Left ventricle myocardium inferior (tissue), 1 donor: ENCODE data around the gene ST6GALNAC4. TPM values are rescaled to one million over a fixed set of nuclear protein-coding genes. Genes with fewer than 3 reads are reported as not detected.
A peak's percentile ranks its signal among the peaks of the same experiment; 100 is the strongest.
"Not testable (repeated sequence)": the region's sequence is repeated elsewhere in the genome, so short reads cannot be mapped to it uniquely, and the experiment has no call there.

Experiments
- DNase-seq: peaks from one replicate; pipeline ENCODE4 v3.0.0-alpha.2; 2020
- H3K27ac ChIP-seq: fragments of 200-600 bp; replicated peaks from 2 replicates; pipeline ENCODE4 v1.8.0; 2021
- H3K27me3 ChIP-seq: fragments of 200-600 bp; 2 replicates; pipeline ENCODE4 v1.8.0; 2021; ENCODE audit warnings: low read depth
- H3K36me3 ChIP-seq: fragments of 200-600 bp; 2 replicates; pipeline ENCODE4 v1.8.0; 2021
- H3K4me1 ChIP-seq: fragments of 200-600 bp; 2 replicates; pipeline ENCODE4 v1.8.0; 2021
- H3K4me3 ChIP-seq: fragments of 200-600 bp; 2 replicates; pipeline ENCODE4 v1.8.0; 2021; ENCODE audit warnings: mild to moderate bottlenecking, moderate library complexity
- H3K9me3 ChIP-seq: fragments of 200-600 bp; replicated peaks from 2 replicates; pipeline ENCODE4 v1.8.0; 2021
- CTCF ChIP-seq: fragments of 200-600 bp; IDR thresholded peaks from 2 replicates; pipeline ENCODE4 v1.8.0; 2021; ENCODE audit warnings: antibody characterized with exemption, mild to moderate bottlenecking, borderline replicate concordance
- intact Hi-C: fragments of 100-400 bp; cut with micrococcal nuclease; formaldehyde crosslinking; loops from one replicate; pipeline ENCODE4 v1.11.0; 2022
- total RNA-seq: library from RNA; stranded (reverse); fragmentation: NEBNext Ultra II Directional; extraction: Animal tissue kit (Norgen Biotek cat#: 25700); gene quantifications from one replicate; pipeline ENCODE4 v1.2.1, GENCODE V29; 2021
- donor health status: DM: no; HTN: yes; CAD: no; lungs with severe emphysema.

ST6GALNAC4 gene
- total RNA-seq, 1 donor from 2014 or later: 31.3 TPM

GRCh38 chr9:127884427-127884911 is 32.4 kb downstream of the ST6GALNAC4 start:
- Histone ChIP-seq H3K4me1 (peaks cover 44% of the 10 kb centered on the region), H3K36me3 (peaks cover 40% of the 10 kb centered on the region), H3K27ac (peak overlapping the region; percentile 57), H3K9me3 (no peaks in the 10 kb centered on the region), H3K4me3 (no peak overlapping the region), H3K27me3 (no peaks in the 10 kb centered on the region)
- DNase-seq: peak; percentile 59
- intact Hi-C loops: no loop called here
- TF ChIP-seq CTCF: no peak

- intact Hi-C loops: no loop called here
- Histone ChIP-seq H3K27ac (peak overlapping the region; percentile 57), H3K9me3 (no peaks in the 10 kb centered on the region), H3K27me3 (no peaks in the 10 kb centered on the region), H3K4me1 (peaks cover 44% of the 10 kb centered on the region), H3K4me3 (no peak overlapping the region), H3K36me3 (peaks cover 35% of the 10 kb centered on the region)
- no peak for DNase-seq
- TF ChIP-seq CTCF: no peak
These were observed 32.9 kb downstream of the ST6GALNAC4 start for GRCh38 chr9:127883959-127884358.

GRCh38 chr9:127881715-127882114 is 35.1 kb downstream of the ST6GALNAC4 start:
- intact Hi-C loops, H3K27ac ChIP-seq, DNase-seq, H3K4me3 ChIP-seq, H3K27me3 ChIP-seq, H3K9me3 ChIP-seq: not testable (repeated sequence)
- H3K4me1 ChIP-seq: peaks cover 61% of the 10 kb centered on the region
- H3K36me3 ChIP-seq: peaks cover 15% of the 10 kb centered on the region

DNA sequence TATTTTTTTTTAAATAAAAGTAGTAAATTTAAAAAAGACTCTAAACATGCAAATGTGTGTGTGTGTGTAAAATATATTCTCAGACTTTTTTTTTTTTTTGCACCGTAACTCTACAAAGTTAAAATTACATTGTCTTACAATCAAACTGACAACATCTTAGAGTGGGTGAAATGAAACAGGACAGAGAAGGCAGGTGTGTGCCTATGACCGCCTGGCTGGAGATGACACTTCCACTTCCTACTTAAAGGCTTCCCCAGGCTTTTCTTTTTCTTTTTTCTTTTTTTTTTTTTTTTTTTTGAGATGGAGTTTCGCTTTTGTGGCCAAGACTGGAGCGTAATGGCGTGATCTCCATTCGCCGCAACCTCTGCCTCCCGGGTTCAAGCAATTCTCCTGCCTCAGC is 36.7 kb downstream of the ST6GALNAC4 start:
- intact Hi-C loops: no loop called here
- H3K4me1 ChIP-seq: peaks cover 66% of the 10 kb centered on the region
- no peak for TF ChIP-seq CTCF

DNA sequence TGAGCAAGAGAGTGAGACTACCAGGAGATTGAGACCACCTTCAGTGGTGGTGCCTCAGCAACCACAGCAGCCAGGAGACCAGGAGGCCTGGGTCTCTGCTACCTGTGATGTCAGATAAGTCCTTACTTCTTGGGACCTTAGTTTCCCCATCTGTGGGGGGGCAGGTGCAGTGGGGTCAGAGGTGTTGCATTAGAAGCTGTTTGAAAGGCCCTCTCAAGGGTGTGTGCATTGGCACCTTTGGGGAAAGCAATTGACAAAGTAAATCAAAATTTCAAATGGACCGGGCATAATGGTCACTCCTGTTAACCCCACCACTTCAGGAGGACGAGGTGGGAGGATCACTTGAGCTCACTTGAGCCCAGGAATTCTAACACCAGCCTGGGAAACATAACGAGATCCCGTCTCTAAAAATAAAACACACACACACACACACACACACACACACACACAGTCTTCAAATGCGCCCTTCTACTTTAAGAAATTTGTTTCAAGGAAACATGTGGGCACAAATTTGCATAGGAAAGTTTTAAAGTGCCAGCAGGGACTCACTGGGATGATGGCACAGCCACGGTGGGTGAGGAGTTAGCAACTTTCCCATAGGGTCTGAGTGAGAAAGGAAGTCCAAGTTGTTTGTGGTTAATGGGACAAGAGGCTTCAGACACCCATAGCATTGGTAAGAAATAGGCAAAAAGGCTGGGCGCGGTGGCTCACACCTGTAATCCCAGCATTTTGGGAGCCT is 38.0 kb downstream of the ST6GALNAC4 start:
- Histone ChIP-seq H3K4me1 (peaks cover 65% of the 10 kb centered on the region), H3K9me3 (no peaks in the 10 kb centered on the region), H3K36me3 (no peaks in the 10 kb centered on the region), H3K4me3 (no peak overlapping the region), H3K27ac (peak overlapping the region; percentile 93), H3K27me3 (no peaks in the 10 kb centered on the region)
- intact Hi-C loops: no loop called here
- DNase-seq: no peak
- no peak for TF ChIP-seq CTCF

More for the DNA sequence above, 36.7 kb downstream of the ST6GALNAC4 start:
- H3K27me3 ChIP-seq: no peaks in the 10 kb centered on the region
- no peaks in the 10 kb centered on the region for H3K9me3 ChIP-seq
- DNase-seq: no peak
- no peak overlapping the region for H3K4me3 ChIP-seq
- H3K36me3 ChIP-seq: no peaks in the 10 kb centered on the region
- no peak overlapping the region for H3K27ac ChIP-seq

DNA sequence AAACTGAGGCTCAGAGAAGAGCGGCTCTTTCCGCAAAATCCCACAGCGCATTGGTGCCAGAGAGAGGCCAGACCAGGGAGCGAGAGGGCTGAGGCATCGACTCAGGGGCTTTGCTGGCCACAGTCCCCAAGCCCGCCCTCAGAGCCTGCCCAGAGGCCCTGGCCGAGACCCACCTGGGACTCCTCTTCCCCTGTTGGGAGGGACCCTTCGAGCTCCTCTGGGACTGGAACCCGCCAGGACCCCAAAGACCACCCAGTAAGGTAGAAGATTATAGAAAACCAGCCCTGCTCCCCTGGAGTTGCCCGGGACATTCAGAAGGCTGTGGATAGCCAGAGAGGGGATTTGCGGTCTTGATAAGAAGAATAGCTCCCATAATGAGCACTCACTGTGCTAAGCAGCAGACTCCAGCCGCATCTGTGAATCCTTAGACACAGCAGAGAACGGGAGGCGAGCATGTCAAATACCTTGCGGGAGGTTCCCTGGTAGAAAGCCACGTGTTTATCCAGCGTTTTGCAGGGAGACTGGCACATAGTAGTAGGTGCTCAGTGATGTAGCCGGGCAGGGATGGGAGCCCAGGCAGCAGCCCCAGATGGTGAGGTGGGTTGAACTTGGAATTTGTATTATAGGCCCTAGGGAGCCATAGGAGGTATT is 38.7 kb downstream of the ST6GALNAC4 start:
- DNase-seq: no peak
- intact Hi-C loops: no loop called here
- TF ChIP-seq CTCF: no peak

More for the DNA sequence above, 38.7 kb downstream of the ST6GALNAC4 start:
- Histone ChIP-seq H3K27ac (peak overlapping the region; percentile 93), H3K4me1 (peaks cover 68% of the 10 kb centered on the region), H3K27me3 (no peaks in the 10 kb centered on the region), H3K9me3 (no peaks in the 10 kb centered on the region), H3K36me3 (peaks cover 2% of the 10 kb centered on the region), H3K4me3 (peak overlapping the region; percentile 77)
